ENCODE data around the gene SHISA9.

Gene SHISA9

GRCh38 chr16:12951392-12951791 is 50.0 kb downstream of the SHISA9 start:
- no peak for DNase-seq (ENCODE audit: low read depth, low spot score)
- Histone ChIP-seq H3K36me3 (ENCODE audit: insufficient read depth, insufficient read length, low read length) (no peaks in the 10 kb centered on the region), H3K27me3 (ENCODE audit: insufficient read depth, insufficient read length) (no peaks in the 10 kb centered on the region), H3K4me3 (ENCODE audit: insufficient read length, low read depth) (no peak overlapping the region), H3K9ac (ENCODE audit: insufficient read length, low read depth) (no peak overlapping the region), H3K4me1 (ENCODE audit: insufficient read depth, insufficient read length) (no peaks in the 10 kb centered on the region), H3K9me3 (ENCODE audit: insufficient read depth, low read length) (no peaks in the 10 kb centered on the region)
- TF ChIP-seq YY1 (IDR thresholded peaks at IDR 0.05; ENCODE audit: insufficient read depth, insufficient read length) (no peak), SUZ12 (IDR thresholded peaks at IDR 0.05; ENCODE audit: extremely low read depth, insufficient read depth, insufficient read length) (no peak), ZNF274 (IDR thresholded peaks at IDR 0.05; ENCODE audit: low read depth, low read length) (no peak)

GRCh38 chr16:12951976-12952375 is 50.6 kb downstream of the SHISA9 start:
- Histone ChIP-seq H3K9me3 (ENCODE audit: insufficient read depth, low read length) (no peaks in the 10 kb centered on the region), H3K27me3 (ENCODE audit: insufficient read depth, insufficient read length) (no peaks in the 10 kb centered on the region), H3K4me3 (ENCODE audit: insufficient read length, low read depth) (no peak overlapping the region), H3K36me3 (ENCODE audit: insufficient read depth, insufficient read length, low read length) (no peaks in the 10 kb centered on the region), H3K9ac (ENCODE audit: insufficient read length, low read depth) (no peak overlapping the region), H3K4me1 (ENCODE audit: insufficient read depth, insufficient read length) (no peaks in the 10 kb centered on the region)
- TF ChIP-seq ZNF274 (IDR thresholded peaks at IDR 0.05; ENCODE audit: low read depth, low read length): no peak
- no peak for TF ChIP-seq YY1 (IDR thresholded peaks at IDR 0.05; ENCODE audit: insufficient read depth, insufficient read length)
- DNase-seq (ENCODE audit: low read depth, low spot score): no peak

DNA sequence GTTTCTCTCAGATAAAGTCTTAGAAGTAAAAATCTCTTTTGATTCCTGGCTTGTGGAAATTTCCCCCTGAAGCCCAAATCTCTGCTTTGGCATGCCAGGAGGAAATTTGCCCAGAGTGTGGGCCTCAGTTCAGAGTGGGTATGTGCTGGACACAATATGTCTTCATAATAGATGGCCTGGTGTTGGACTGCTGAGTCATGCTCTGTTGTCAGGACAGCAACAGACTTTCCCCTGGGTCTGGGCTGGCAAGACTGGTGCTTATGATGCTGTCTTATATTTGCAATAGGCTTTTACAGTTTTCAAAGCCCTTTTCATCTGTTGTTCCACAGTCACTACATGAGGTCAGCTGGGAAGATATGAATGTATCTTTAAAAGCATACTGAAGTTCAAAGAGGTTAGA is 57.0 kb downstream of the SHISA9 start:
- DNase-seq (ENCODE audit: low read depth, low spot score): no peak
- H3K9ac ChIP-seq (ENCODE audit: insufficient read length, low read depth): no peak overlapping the region
- no peak for TF ChIP-seq ZNF274 (IDR thresholded peaks at IDR 0.05; ENCODE audit: low read depth, low read length)
- no peak for TF ChIP-seq YY1 (IDR thresholded peaks at IDR 0.05; ENCODE audit: insufficient read depth, insufficient read length)
- TF ChIP-seq SUZ12 (IDR thresholded peaks at IDR 0.05; ENCODE audit: extremely low read depth, insufficient read depth, insufficient read length): no peak
- H3K4me3 ChIP-seq (ENCODE audit: insufficient read length, low read depth): no peak overlapping the region
- no peaks in the 10 kb centered on the region for H3K4me1 ChIP-seq (ENCODE audit: insufficient read depth, insufficient read length)
- peaks cover 13% of the 10 kb centered on the region; the same call in 1 of the 2 replicates for H3K9me3 ChIP-seq (ENCODE audit: insufficient read depth, low read length)
- no peaks in the 10 kb centered on the region for H3K27me3 ChIP-seq (ENCODE audit: insufficient read depth, insufficient read length)
- no peaks in the 10 kb centered on the region for H3K36me3 ChIP-seq (ENCODE audit: insufficient read depth, insufficient read length, low read length)

DNA sequence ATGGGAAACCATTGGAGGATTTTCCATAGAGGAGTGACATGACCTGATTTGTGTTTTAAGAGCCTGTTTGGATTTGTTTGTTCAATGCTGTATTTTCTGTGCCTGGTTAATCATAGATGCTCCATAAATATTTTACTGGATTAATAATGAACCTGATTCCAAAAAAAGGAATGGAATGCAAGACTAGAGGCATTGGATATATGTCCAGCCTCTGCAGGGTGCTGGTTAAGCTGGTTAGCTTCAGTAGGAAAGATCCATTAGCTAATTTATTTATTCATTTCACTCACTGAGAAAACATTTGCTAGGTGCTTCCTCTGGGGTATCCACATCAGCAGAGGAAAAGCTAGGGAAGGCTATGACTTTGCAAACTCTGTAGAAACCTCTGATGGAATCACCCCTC is 57.7 kb downstream of the SHISA9 start:
- TF ChIP-seq ZNF274 (IDR thresholded peaks at IDR 0.05; ENCODE audit: low read depth, low read length) (no peak), YY1 (IDR thresholded peaks at IDR 0.05; ENCODE audit: insufficient read depth, insufficient read length) (no peak), SUZ12 (IDR thresholded peaks at IDR 0.05; ENCODE audit: extremely low read depth, insufficient read depth, insufficient read length) (no peak)
- H3K4me3 ChIP-seq (ENCODE audit: insufficient read length, low read depth): no peak overlapping the region
- no peak overlapping the region for H3K9ac ChIP-seq (ENCODE audit: insufficient read length, low read depth)
- no peak for DNase-seq (ENCODE audit: low read depth, low spot score)
- H3K4me1 ChIP-seq (ENCODE audit: insufficient read depth, insufficient read length): no peaks in the 10 kb centered on the region
- H3K9me3 ChIP-seq (ENCODE audit: insufficient read depth, low read length): peaks cover 13% of the 10 kb centered on the region; the same call in 1 of the 2 replicates
- H3K27me3 ChIP-seq (ENCODE audit: insufficient read depth, insufficient read length): no peaks in the 10 kb centered on the region
- no peaks in the 10 kb centered on the region for H3K36me3 ChIP-seq (ENCODE audit: insufficient read depth, insufficient read length, low read length)

GRCh38 chr16:12961626-12962025 is 60.2 kb downstream of the SHISA9 start:
- Histone ChIP-seq H3K9ac (ENCODE audit: insufficient read length, low read depth) (no peak overlapping the region), H3K36me3 (ENCODE audit: insufficient read depth, insufficient read length, low read length) (no peaks in the 10 kb centered on the region), H3K9me3 (ENCODE audit: insufficient read depth, low read length) (peaks cover 13% of the 10 kb centered on the region; the same call in 1 of the 2 replicates), H3K4me1 (ENCODE audit: insufficient read depth, insufficient read length) (no peaks in the 10 kb centered on the region), H3K4me3 (ENCODE audit: insufficient read length, low read depth) (no peak overlapping the region), H3K27me3 (ENCODE audit: insufficient read depth, insufficient read length) (no peaks in the 10 kb centered on the region)
- DNase-seq (ENCODE audit: low read depth, low spot score): no peak
- TF ChIP-seq SUZ12 (IDR thresholded peaks at IDR 0.05; ENCODE audit: extremely low read depth, insufficient read depth, insufficient read length) (no peak), YY1 (IDR thresholded peaks at IDR 0.05; ENCODE audit: insufficient read depth, insufficient read length) (no peak), ZNF274 (IDR thresholded peaks at IDR 0.05; ENCODE audit: low read depth, low read length) (no peak)

DNA sequence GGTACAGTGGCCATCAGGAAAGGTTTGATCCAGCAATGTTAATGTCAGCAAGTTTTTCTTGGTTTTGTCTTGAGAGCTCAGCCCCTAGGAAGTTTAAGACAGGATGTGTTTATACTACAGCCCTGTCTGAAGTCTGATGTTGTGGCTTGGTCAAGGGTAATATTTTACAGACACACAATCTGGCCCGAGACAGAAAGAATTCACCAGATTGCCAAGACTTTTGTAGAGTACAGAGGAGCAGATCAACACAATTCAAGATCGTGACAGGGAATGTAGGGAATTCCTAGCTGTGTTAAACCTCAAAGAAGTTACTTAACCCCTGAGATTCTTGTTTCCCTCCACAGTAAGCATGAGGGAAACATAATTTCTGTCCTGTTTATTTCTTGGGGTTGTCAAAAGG is 63.1 kb downstream of the SHISA9 start:
- H3K9ac ChIP-seq (ENCODE audit: insufficient read length, low read depth): no peak overlapping the region
- no peak overlapping the region for H3K4me3 ChIP-seq (ENCODE audit: insufficient read length, low read depth)
- H3K4me1 ChIP-seq (ENCODE audit: insufficient read depth, insufficient read length): no peaks in the 10 kb centered on the region
- TF ChIP-seq ZNF274 (IDR thresholded peaks at IDR 0.05; ENCODE audit: low read depth, low read length): no peak
- TF ChIP-seq SUZ12 (IDR thresholded peaks at IDR 0.05; ENCODE audit: extremely low read depth, insufficient read depth, insufficient read length): no peak
- TF ChIP-seq YY1 (IDR thresholded peaks at IDR 0.05; ENCODE audit: insufficient read depth, insufficient read length): no peak
- no peak for DNase-seq (ENCODE audit: low read depth, low spot score)
- H3K9me3 ChIP-seq (ENCODE audit: insufficient read depth, low read length): peaks cover 7% of the 10 kb centered on the region; the same call in 1 of the 2 replicates
- H3K27me3 ChIP-seq (ENCODE audit: insufficient read depth, insufficient read length): no peaks in the 10 kb centered on the region
- H3K36me3 ChIP-seq (ENCODE audit: insufficient read depth, insufficient read length, low read length): no peaks in the 10 kb centered on the region

DNA sequence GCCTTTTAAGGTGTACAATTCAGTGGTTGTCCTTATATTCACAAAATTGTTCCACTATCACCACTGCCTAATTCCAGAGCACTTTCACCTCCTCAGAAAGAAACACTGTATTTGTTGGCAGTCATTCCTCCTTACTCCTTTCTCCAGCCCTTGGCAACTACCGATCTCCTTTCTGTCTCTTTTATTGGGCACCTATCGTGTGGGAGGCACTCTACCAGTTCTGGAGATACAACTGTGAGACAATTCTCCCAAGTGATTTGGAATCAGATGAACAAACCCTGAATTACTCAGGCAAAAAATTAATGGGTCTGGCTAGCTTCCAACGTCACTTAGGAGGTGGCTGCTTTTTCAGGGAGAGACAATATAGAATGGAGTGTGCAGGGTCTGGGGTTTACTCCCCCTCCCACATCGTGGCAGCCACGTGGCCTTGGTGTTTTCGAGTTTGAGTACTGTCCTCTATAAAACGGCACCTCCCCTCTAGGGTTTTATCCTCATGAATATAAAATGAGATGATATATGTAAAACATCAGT is 63.9 kb downstream of the SHISA9 start:
- Histone ChIP-seq H3K4me1 (ENCODE audit: insufficient read depth, insufficient read length) (no peaks in the 10 kb centered on the region), H3K27me3 (ENCODE audit: insufficient read depth, insufficient read length) (no peaks in the 10 kb centered on the region), H3K36me3 (ENCODE audit: insufficient read depth, insufficient read length, low read length) (no peaks in the 10 kb centered on the region), H3K4me3 (ENCODE audit: insufficient read length, low read depth) (no peak overlapping the region), H3K9me3 (ENCODE audit: insufficient read depth, low read length) (peaks cover 7% of the 10 kb centered on the region; the same call in 1 of the 2 replicates), H3K9ac (ENCODE audit: insufficient read length, low read depth) (no peak overlapping the region)
- TF ChIP-seq ZNF274 (IDR thresholded peaks at IDR 0.05; ENCODE audit: low read depth, low read length) (no peak), SUZ12 (IDR thresholded peaks at IDR 0.05; ENCODE audit: extremely low read depth, insufficient read depth, insufficient read length) (no peak), YY1 (IDR thresholded peaks at IDR 0.05; ENCODE audit: insufficient read depth, insufficient read length) (no peak)
- DNase-seq (ENCODE audit: low read depth, low spot score): no peak
